GM23338 (cell line): Measurements from ENCODE around the gene FRS2. TPM values are rescaled to one million over a fixed set of nuclear protein-coding genes. Genes with fewer than 3 reads are reported as not detected.

ENCODE experiments used
- ATAC-seq: fragments of 200-7000 bp; cut with Tn5 transposase; 3 replicates; pipeline ENCODE4 v1.9.1; 2020
- DNase-seq: peaks from one replicate; pipeline ENCODE4 v3.0.0-alpha.2; 2015; ENCODE audit warnings: low spot score
- H2AFZ ChIP-seq: fragments of 200-600 bp; sonication (generic); 2 replicates; pipeline ENCODE4 v1.8.0; 2016; ENCODE audit warnings: antibody characterized with exemption, mild to moderate bottlenecking, moderate library complexity
- H3F3A ChIP-seq: fragments of 200-600 bp; sonication (generic); replicated peaks from 2 replicates; pipeline ENCODE4 v1.8.0; 2017; ENCODE audit warnings: antibody characterized with exemption, mixed run types, low read depth
- H3K27ac ChIP-seq: fragments of 200-600 bp; sonication (generic); 2 replicates; pipeline ENCODE4 v1.6.1; 2016; ENCODE audit warnings: low read depth
- H3K27me3 ChIP-seq: fragments of 200-600 bp; sonication (generic); 2 replicates; pipeline ENCODE4 v1.8.0; 2016; ENCODE audit warnings: mild to moderate bottlenecking, mixed run types, moderate library complexity; ENCODE audit not compliant: insufficient read depth
- H3K36me3 ChIP-seq: fragments of 200-600 bp; sonication (generic); 2 replicates; pipeline ENCODE4 v1.8.0; 2016; ENCODE audit warnings: mild to moderate bottlenecking; ENCODE audit not compliant: insufficient read depth
- H3K4me1 ChIP-seq: fragments of 200-600 bp; sonication (generic); 2 replicates; pipeline ENCODE4 v1.8.0; 2016; ENCODE audit warnings: mild to moderate bottlenecking, moderate library complexity; ENCODE audit not compliant: insufficient read depth
- H3K4me2 ChIP-seq: fragments of 200-600 bp; sonication (generic); 2 replicates; pipeline ENCODE4 v1.7.1; 2017; ENCODE audit warnings: mixed run types
- H3K4me3 ChIP-seq: fragments of 200-600 bp; sonication (generic); 2 replicates; pipeline ENCODE4 v1.6.1; 2016; ENCODE audit warnings: mixed run types
- H3K79me2 ChIP-seq: fragments of 200-600 bp; sonication (generic); replicated peaks from 2 replicates; pipeline ENCODE4 v1.8.0; 2017; ENCODE audit warnings: mild to moderate bottlenecking; ENCODE audit not compliant: insufficient read depth
- H3K9me2 ChIP-seq: fragments of 200-600 bp; sonication (generic); 2 replicates; pipeline ENCODE4 v1.8.0; 2017; ENCODE audit not compliant: insufficient read depth
- H4K20me1 ChIP-seq: fragments of 200-600 bp; sonication (generic); replicated peaks from 2 replicates; pipeline ENCODE4 v1.8.0; 2017; ENCODE audit warnings: mild to moderate bottlenecking; ENCODE audit not compliant: insufficient read depth
- H3K27ac Mint-ChIP-seq: 2 replicates; pipeline ENCODE4 v1.8.0; 2020; ENCODE audit warnings: inconsistent platforms, mild to moderate bottlenecking, moderate library complexity, mixed read lengths
- H3K27me3 Mint-ChIP-seq: 3 replicates; pipeline ENCODE4 v1.8.0; 2022; ENCODE audit warnings: low read depth, mild to moderate bottlenecking, moderate library complexity, mixed read lengths, inconsistent platforms; ENCODE audit not compliant: insufficient read depth, poor library complexity
- H3K36me3 Mint-ChIP-seq: 3 replicates; pipeline ENCODE4 v1.8.0; 2021; ENCODE audit warnings: low read depth, mild to moderate bottlenecking, inconsistent platforms, moderate library complexity, mixed read lengths
- H3K4me1 Mint-ChIP-seq: 3 replicates; pipeline ENCODE4 v1.8.0; 2020; ENCODE audit warnings: mild to moderate bottlenecking, inconsistent platforms, mixed read lengths
- H3K4me3 Mint-ChIP-seq: 3 replicates; pipeline ENCODE4 v1.8.0; 2021; ENCODE audit warnings: moderate library complexity, mild to moderate bottlenecking, inconsistent platforms, mixed read lengths
- H3K9me3 Mint-ChIP-seq: 3 replicates; pipeline ENCODE4 v1.8.0; 2020; ENCODE audit warnings: moderate library complexity, mild to moderate bottlenecking, inconsistent platforms, mixed read lengths
- ZNF114 ChIP-seq: fragments of 250-450 bp; sonication (Bioruptor Pico); IDR thresholded peaks from 2 replicates; pipeline ENCODE4 v1.5.0; 2020; ENCODE audit warnings: mild to moderate bottlenecking, moderate library complexity
- polyA plus RNA-seq: library from polyadenylated mRNA; unstranded; fragments of >200 nt; fragmentation: Nextera tagmentation; extraction: Ambion mirVana; gene quantifications from 2 replicates; pipeline ENCODE4 v1.2.1, GENCODE V29; 2016
- total RNA-seq: library from RNA; depleted of rRNA; stranded (reverse); fragments of >200 nt; shearing (Covaris generic); gene quantifications from 2 replicates; pipeline ENCODE4 v1.2.3, GENCODE V29; 2014
- TF ChIP-seq, protein P1 (sequence below), 2 experiments: fragments of 200-600 bp in 1 of 2; sonication (generic) in 1 of 2; conservative IDR thresholded peaks; 2 replicates each; pipeline versions ENCODE4 v1.5.1 to v1.6.1; 2016 to 2017; ENCODE audit warnings: antibody characterized with exemption in 2 of 2, low read depth in 2 of 2, mild to moderate bottlenecking in 2 of 2, moderate library complexity in 1 of 2
- TF ChIP-seq, protein P2 (sequence below): fragments of 250-450 bp; sonication (Bioruptor Pico); IDR thresholded peaks from 2 replicates; pipeline ENCODE4 v1.5.0; 2020; ENCODE audit warnings: mild to moderate bottlenecking, moderate library complexity
- TF ChIP-seq, protein P3 (sequence below): IDR thresholded peaks from 2 replicates; pipeline ENCODE4 v1.6.1; 2016; ENCODE audit warnings: antibody characterized with exemption

Gene FRS2
- total and polyA plus RNA-seq, 2 experiments from 2014 or later = 34.3 to 45.0 TPM

DNA sequence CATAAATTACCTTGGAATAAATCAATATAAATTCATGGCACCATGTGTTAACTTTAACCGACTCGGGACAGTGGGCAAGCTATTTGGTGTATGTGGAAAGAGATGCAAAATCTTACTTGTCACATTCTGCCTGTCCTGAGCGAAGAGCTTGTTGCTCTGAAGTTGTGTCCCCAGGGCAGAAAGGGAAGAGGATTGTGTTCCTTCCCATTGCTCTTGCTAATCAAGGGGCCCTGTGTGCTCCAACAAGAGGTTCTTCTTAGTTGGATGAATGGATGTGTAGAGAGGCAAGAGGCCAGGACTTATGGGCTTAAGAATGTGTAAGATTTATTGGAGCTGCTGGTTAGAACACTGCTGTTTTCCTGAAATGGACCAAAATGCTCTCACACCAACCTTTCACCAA lies 36.5 kb upstream of the FRS2 start:
- no peaks in the 10 kb centered on the region for H4K20me1 ChIP-seq
- no peaks in the 10 kb centered on the region for H3K27me3 ChIP-seq
- no peak overlapping the region for H3K27ac ChIP-seq
- Mint-ChIP-seq H3K4me1 (peaks cover 3% of the 10 kb centered on the region; the same call in 1 of the 3 replicates), H3K36me3 (no peaks in the 10 kb centered on the region), H3K9me3 (no peaks in the 10 kb centered on the region), H3K27ac (no peak overlapping the region), H3K27me3 (peaks cover 9% of the 10 kb centered on the region), H3K4me3 (no peak overlapping the region)
- H3K9me2 ChIP-seq = no peaks in the 10 kb centered on the region
- no peaks in the 10 kb centered on the region for H3F3A ChIP-seq
- H2AFZ ChIP-seq = no peak overlapping the region
- ATAC-seq (no peak), DNase-seq (no peak)
- peaks cover 3% of the 10 kb centered on the region; the same call in 1 of the 2 replicates for H3K4me1 ChIP-seq
- no peaks in the 10 kb centered on the region for H3K79me2 ChIP-seq
- TF ChIP-seq ZNF114 (CRISPR knock-in tag) = no peak
- TF ChIP-seq, protein P1, sequence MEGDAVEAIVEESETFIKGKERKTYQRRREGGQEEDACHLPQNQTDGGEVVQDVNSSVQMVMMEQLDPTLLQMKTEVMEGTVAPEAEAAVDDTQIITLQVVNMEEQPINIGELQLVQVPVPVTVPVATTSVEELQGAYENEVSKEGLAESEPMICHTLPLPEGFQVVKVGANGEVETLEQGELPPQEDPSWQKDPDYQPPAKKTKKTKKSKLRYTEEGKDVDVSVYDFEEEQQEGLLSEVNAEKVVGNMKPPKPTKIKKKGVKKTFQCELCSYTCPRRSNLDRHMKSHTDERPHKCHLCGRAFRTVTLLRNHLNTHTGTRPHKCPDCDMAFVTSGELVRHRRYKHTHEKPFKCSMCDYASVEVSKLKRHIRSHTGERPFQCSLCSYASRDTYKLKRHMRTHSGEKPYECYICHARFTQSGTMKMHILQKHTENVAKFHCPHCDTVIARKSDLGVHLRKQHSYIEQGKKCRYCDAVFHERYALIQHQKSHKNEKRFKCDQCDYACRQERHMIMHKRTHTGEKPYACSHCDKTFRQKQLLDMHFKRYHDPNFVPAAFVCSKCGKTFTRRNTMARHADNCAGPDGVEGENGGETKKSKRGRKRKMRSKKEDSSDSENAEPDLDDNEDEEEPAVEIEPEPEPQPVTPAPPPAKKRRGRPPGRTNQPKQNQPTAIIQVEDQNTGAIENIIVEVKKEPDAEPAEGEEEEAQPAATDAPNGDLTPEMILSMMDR (conservative IDR thresholded peaks at IDR 0.05; ENCODE audit: low read depth in 2 of 2) = no peak
- TF ChIP-seq, protein P2, sequence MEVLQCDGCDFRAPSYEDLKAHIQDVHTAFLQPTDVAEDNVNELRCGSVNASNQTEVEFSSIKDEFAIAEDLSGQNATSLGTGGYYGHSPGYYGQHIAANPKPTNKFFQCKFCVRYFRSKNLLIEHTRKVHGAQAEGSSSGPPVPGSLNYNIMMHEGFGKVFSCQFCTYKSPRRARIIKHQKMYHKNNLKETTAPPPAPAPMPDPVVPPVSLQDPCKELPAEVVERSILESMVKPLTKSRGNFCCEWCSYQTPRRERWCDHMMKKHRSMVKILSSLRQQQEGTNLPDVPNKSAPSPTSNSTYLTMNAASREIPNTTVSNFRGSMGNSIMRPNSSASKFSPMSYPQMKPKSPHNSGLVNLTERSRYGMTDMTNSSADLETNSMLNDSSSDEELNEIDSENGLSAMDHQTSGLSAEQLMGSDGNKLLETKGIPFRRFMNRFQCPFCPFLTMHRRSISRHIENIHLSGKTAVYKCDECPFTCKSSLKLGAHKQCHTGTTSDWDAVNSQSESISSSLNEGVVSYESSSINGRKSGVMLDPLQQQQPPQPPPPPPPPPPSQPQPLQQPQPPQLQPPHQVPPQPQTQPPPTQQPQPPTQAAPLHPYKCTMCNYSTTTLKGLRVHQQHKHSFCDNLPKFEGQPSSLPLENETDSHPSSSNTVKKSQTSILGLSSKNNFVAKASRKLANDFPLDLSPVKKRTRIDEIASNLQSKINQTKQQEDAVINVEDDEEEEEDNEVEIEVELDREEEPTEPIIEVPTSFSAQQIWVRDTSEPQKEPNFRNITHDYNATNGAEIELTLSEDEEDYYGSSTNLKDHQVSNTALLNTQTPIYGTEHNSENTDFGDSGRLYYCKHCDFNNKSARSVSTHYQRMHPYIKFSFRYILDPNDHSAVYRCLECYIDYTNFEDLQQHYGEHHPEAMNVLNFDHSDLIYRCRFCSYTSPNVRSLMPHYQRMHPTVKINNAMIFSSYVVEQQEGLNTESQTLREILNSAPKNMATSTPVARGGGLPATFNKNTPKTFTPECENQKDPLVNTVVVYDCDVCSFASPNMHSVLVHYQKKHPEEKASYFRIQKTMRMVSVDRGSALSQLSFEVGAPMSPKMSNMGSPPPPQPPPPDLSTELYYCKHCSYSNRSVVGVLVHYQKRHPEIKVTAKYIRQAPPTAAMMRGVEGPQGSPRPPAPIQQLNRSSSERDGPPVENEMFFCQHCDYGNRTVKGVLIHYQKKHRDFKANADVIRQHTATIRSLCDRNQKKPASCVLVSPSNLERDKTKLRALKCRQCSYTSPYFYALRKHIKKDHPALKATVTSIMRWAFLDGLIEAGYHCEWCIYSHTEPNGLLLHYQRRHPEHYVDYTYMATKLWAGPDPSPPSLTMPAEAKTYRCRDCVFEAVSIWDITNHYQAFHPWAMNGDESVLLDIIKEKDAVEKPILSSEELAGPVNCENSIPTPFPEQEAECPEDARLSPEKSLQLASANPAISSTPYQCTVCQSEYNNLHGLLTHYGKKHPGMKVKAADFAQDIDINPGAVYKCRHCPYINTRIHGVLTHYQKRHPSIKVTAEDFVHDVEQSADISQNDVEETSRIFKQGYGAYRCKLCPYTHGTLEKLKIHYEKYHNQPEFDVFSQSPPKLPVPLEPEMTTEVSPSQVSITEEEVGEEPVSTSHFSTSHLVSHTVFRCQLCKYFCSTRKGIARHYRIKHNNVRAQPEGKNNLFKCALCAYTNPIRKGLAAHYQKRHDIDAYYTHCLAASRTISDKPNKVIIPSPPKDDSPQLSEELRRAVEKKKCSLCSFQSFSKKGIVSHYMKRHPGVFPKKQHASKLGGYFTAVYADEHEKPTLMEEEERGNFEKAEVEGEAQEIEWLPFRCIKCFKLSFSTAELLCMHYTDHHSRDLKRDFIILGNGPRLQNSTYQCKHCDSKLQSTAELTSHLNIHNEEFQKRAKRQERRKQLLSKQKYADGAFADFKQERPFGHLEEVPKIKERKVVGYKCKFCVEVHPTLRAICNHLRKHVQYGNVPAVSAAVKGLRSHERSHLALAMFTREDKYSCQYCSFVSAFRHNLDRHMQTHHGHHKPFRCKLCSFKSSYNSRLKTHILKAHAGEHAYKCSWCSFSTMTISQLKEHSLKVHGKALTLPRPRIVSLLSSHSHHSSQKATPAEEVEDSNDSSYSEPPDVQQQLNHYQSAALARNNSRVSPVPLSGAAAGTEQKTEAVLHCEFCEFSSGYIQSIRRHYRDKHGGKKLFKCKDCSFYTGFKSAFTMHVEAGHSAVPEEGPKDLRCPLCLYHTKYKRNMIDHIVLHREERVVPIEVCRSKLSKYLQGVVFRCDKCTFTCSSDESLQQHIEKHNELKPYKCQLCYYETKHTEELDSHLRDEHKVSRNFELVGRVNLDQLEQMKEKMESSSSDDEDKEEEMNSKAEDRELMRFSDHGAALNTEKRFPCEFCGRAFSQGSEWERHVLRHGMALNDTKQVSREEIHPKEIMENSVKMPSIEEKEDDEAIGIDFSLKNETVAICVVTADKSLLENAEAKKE = no peak
- TF ChIP-seq, protein P3, sequence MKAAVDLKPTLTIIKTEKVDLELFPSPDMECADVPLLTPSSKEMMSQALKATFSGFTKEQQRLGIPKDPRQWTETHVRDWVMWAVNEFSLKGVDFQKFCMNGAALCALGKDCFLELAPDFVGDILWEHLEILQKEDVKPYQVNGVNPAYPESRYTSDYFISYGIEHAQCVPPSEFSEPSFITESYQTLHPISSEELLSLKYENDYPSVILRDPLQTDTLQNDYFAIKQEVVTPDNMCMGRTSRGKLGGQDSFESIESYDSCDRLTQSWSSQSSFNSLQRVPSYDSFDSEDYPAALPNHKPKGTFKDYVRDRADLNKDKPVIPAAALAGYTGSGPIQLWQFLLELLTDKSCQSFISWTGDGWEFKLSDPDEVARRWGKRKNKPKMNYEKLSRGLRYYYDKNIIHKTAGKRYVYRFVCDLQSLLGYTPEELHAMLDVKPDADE = no peak
- no peaks in the 10 kb centered on the region for H3K36me3 ChIP-seq
- H3K4me3 ChIP-seq = no peak overlapping the region
- H3K4me2 ChIP-seq = no peak overlapping the region
